ENCODE data around the gene GCLC.

- no peak for TF ChIP-seq POLR2A (IDR thresholded peaks at IDR 0.05)
- no peak for TF ChIP-seq CTCF (IDR thresholded peaks at IDR 0.05)
Measured at GRCh38 chr6:53543359-53544216, 1.3 kb downstream of the GCLC start.

All from adrenal gland (tissue), 5 donors.